Glomerular visceral epithelial cell (primary cell): ENCODE results near the gene PPP1R12C.

Experiments used
- DNase-seq: peaks from one replicate; pipeline ENCODE4 v3.0.0-alpha.2; 2016; ENCODE audit errors: extremely low spot score

The PPP1R12C gene

GRCh38 chr19:55046975-55047622 lies 70.3 kb downstream of the PPP1R12C start:
- no peak for DNase-seq

GRCh38 chr19:55044771-55045716 lies 72.4 kb downstream of the PPP1R12C start:
- no peak for DNase-seq

GRCh38 chr19:55044286-55044685 lies 73.2 kb downstream of the PPP1R12C start:
- no peak for DNase-seq

- no peak for DNase-seq
These were observed 74.7 kb downstream of the PPP1R12C start for GRCh38 chr19:55042688-55043087.

DNA sequence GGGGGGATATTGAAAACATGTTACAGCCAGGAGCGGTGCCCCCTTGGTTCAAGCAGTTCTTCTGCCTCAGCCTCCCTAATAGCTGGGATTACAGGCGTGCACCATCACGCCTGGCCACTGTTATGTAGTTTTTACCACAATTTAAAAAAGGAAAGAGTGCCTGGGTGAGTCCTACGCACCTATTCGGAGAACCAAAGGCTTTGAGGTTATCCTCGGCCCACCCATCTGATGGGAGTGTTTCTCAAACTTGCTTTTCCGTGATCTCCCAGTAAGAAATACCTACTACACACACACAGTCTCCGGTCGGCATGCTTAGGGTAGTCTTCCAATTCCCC lies 75.1 kb downstream of the PPP1R12C start:
- no peak for DNase-seq

- DNase-seq = no peak
These were observed 75.7 kb downstream of the PPP1R12C start for GRCh38 chr19:55041627-55042343.

- DNase-seq = no peak
These were observed 76.2 kb downstream of the PPP1R12C start for GRCh38 chr19:55041244-55041626.
